CD4-positive, alpha-beta T cell (primary cell): ENCODE data around the gene PHACTR4. TPM values are rescaled to one million over a fixed set of nuclear protein-coding genes. Genes with fewer than 3 reads are reported as not detected.

Experiments used
- ATAC-seq: fragments of 200-7000 bp; cut with Tn5 transposase; one replicate; pipeline ENCODE4 v1.10.0; 2022; ENCODE audit warnings: mild to moderate bottlenecking; ENCODE audit not compliant: poor library complexity
- CTCF ChIA-PET: fragments of 350-600 bp; sonication (Branson Sonifier 250); formaldehyde crosslinking; loops from one replicate; lab custom pipeline; 2021; ENCODE audit warnings: antibody characterized with exemption, inconsistent platforms; lab: Charles Lee
- POLR2A ChIA-PET: fragments of 350-600 bp; sonication (Branson Sonifier 250); formaldehyde crosslinking; loops from one replicate; lab custom pipeline; 2021; ENCODE audit warnings: antibody characterized with exemption, inconsistent platforms; lab: Charles Lee
- DNase-seq, 14 experiments: peaks; one replicate each; pipeline ENCODE4 v3.0.0-alpha.2; 2013 to 2020; ENCODE audit warnings: mixed read lengths in 2 of 14
- H3K27ac ChIP-seq, 2 donors: one replicate each; pipeline versions ENCODE4 v1.5.1 to v1.7.0; 2013; ENCODE audit warnings: low read length in 2 of 2, low read depth in 1 of 2, mild to moderate bottlenecking in 1 of 2
- H3K27me3 ChIP-seq, 2 experiments: 1 replicate in 1 of 2; 2 replicates in 1 of 2; pipeline versions ENCODE4 v1.6.1 to v1.7.0; 2013; ENCODE audit warnings: low read length in 2 of 2, control low read depth in 1 of 2, mild to moderate bottlenecking in 1 of 2, moderate library complexity in 1 of 2; ENCODE audit not compliant: insufficient read depth in 2 of 2, control insufficient read depth in 1 of 2
- H3K36me3 ChIP-seq: one replicate; pipeline ENCODE4 v1.6.1; 2013; ENCODE audit warnings: low read length, control low read depth; ENCODE audit not compliant: insufficient read depth
- H3K4me1 ChIP-seq: one replicate; pipeline ENCODE4 v1.6.1; 2013; ENCODE audit warnings: low read length, control low read depth; ENCODE audit not compliant: insufficient read depth
- H3K4me3 ChIP-seq: one replicate; pipeline ENCODE4 v1.5.1; 2013; ENCODE audit warnings: mild to moderate bottlenecking, low read length, moderate library complexity
- H3K9me3 ChIP-seq, 2 experiments: 1 replicate in 1 of 2; 2 replicates in 1 of 2; pipeline versions ENCODE4 v1.6.1 to v1.7.0; 2013; ENCODE audit warnings: low read length in 2 of 2, mild to moderate bottlenecking in 2 of 2, control low read depth in 1 of 2, moderate library complexity in 1 of 2; ENCODE audit not compliant: control insufficient read depth in 1 of 2, insufficient read depth in 1 of 2
- H3K27ac Mint-ChIP-seq: one replicate; pipeline ENCODE4 v1.8.0; 2020; ENCODE audit warnings: mixed read lengths
- H3K27me3 Mint-ChIP-seq: one replicate; pipeline ENCODE4 v1.8.0; 2021; ENCODE audit warnings: mixed read lengths
- H3K36me3 Mint-ChIP-seq: one replicate; pipeline ENCODE4 v1.8.0; 2021; ENCODE audit warnings: low read depth, mixed read lengths
- H3K4me1 Mint-ChIP-seq: one replicate; pipeline ENCODE4 v1.8.0; 2021; ENCODE audit warnings: low read depth, mixed read lengths
- H3K4me3 Mint-ChIP-seq: one replicate; pipeline ENCODE4 v1.8.0; 2020; ENCODE audit warnings: mild to moderate bottlenecking, mixed read lengths
- H3K9me3 Mint-ChIP-seq: one replicate; pipeline ENCODE4 v1.8.0; 2020; ENCODE audit warnings: mixed read lengths
- intact Hi-C, 2 experiments: fragments of 100-400 bp; cut with DNase I in 1 of 2; cut with micrococcal nuclease in 1 of 2; formaldehyde crosslinking; loops; one replicate each; pipeline versions ENCODE4 v1.15.1 to v1.9.0; 2023 to 2025; cut with DNase I, micrococcal nuclease
- polyA plus RNA-seq, 2 donors: library from polyadenylated mRNA; unstranded; fragments of 120-200 nt; gene quantifications; one replicate each; pipeline ENCODE4 v1.2.1, GENCODE V29; 2013
- total RNA-seq, 174 experiments: library from RNA in 2 of 174; stranded (reverse) in 2 of 174; gene quantifications; one replicate each; pipeline ENCODE4 v1.2.3 and lab custom pipeline; 2021 to 2026
- TF ChIP-seq, protein P1 (sequence below): fragments of 200-600 bp; IDR thresholded peaks from one replicate; pipeline ENCODE4 v1.8.0; 2022; ENCODE audit warnings: antibody characterized with exemption, mild to moderate bottlenecking

PHACTR4 gene
- total RNA-seq (10 to 100 TPM; 26.0 to 26.3 TPM), total RNA-seq (lab: John Stamatoyannopoulos, UW) (10.7 to 118 (median 25.4) reads per million in 172 experiments)
- 19.9 TPM for polyA plus RNA-seq (2013, experiment 1 of 2)
- 23.3 TPM for polyA plus RNA-seq (2013, experiment 2 of 2)

DNA sequence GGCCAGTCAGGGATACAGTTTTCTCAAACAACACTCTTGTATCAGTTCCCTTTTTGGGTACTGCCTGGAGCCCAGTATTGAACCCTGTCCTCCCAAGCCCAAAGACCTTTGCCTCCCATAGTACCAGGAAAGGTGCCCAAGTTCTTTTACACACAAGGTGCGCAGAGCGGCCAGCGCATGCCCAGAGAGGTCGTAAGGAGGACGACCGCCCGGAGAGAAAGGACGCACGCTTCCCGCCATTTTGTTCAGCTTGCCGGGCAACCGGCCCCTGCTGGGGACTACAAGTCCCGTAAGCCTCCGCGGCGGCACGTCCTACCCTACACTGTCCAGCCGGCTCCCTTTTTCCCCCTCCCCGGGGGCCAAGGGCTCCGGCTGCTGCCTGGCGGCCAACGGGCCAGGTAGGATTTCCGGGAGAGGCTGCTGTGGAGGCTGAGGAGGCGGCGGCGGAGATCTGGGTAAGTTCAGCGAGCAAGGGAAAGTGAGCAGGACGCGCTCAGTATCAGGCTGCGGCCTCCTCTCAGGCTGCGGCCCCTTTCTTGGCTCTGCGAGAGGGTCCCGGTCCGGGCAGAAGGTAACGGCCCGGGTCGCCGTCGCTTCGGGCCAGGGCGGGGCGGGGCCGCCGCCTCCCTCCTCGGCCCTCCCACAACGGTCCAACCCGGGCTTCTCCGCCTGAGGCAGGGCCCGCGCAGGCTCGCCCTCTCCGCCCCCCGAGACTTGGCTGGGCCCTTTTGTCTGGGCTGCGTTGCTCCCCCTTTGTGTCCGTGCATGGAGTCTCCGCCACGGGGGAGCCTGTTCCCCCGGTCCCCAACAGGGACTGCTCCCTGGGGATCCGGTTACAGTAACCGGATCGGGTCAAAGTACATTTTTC is at the start of gene PHACTR4:
Gene PHACTR4, plus strand, starts transcription at position 370 of the 868 bp plus-strand sequence. CDS start 37,708 bp downstream, outside the sequence.
- H3K4me1 ChIP-seq = peaks cover 25% of the 10 kb centered on the region
- TF ChIP-seq, protein P1, sequence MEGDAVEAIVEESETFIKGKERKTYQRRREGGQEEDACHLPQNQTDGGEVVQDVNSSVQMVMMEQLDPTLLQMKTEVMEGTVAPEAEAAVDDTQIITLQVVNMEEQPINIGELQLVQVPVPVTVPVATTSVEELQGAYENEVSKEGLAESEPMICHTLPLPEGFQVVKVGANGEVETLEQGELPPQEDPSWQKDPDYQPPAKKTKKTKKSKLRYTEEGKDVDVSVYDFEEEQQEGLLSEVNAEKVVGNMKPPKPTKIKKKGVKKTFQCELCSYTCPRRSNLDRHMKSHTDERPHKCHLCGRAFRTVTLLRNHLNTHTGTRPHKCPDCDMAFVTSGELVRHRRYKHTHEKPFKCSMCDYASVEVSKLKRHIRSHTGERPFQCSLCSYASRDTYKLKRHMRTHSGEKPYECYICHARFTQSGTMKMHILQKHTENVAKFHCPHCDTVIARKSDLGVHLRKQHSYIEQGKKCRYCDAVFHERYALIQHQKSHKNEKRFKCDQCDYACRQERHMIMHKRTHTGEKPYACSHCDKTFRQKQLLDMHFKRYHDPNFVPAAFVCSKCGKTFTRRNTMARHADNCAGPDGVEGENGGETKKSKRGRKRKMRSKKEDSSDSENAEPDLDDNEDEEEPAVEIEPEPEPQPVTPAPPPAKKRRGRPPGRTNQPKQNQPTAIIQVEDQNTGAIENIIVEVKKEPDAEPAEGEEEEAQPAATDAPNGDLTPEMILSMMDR = no peak
- H3K27ac Mint-ChIP-seq = peak within 1 kb of the TSS; percentile 84
- H3K36me3 Mint-ChIP-seq = peaks cover 26% of the 10 kb centered on the region
- peak within 1 kb of the TSS; percentile 94 for H3K4me3 Mint-ChIP-seq
- ATAC-seq = peak; percentile 88
- peak within 1 kb of the TSS; percentile 97 for H3K4me3 ChIP-seq
- H3K9me3 ChIP-seq = no peaks in the 10 kb centered on the region
- DNase-seq = peak; percentile 53 to 90 (median 68)
- H3K9me3 Mint-ChIP-seq = no peaks in the 10 kb centered on the region
- intact Hi-C loops = loop anchor here in 1 of 2 experiments (2.0 to 5.0 kb wide), 3 partner anchors 39 to 133 kb away; no protein-coding TSS in a partner anchor
- no peaks in the 10 kb centered on the region for H3K36me3 ChIP-seq
- ChIA-PET CTCF (interaction anchor here (0.5 to 3.5 kb wide), 4 partner anchors 10 to 405 kb away, joined by 3 to 16 read pairs (median 9); no protein-coding TSS in a partner anchor), POLR2A (interaction anchor here (0.5 to 3.8 kb wide), 6 partner anchors 8 to 273 kb away, joined by 3 to 24 read pairs (median 4); partner anchors contain the start of genes MED18, RCC1 and TAF12)
- H3K27ac ChIP-seq = peak within 1 kb of the TSS; percentile 69 to 81
- no peaks in the 10 kb centered on the region for H3K27me3 ChIP-seq
- H3K4me1 Mint-ChIP-seq = peaks cover 35% of the 10 kb centered on the region
- H3K27me3 Mint-ChIP-seq = no peaks in the 10 kb centered on the region

GRCh38 chr1:28322194-28322593 is 47.3 kb upstream of the PHACTR4 start:
- intact Hi-C loops = no loop called here
- Mint-ChIP-seq H3K4me3 (no peak overlapping the region), H3K4me1 (no peaks in the 10 kb centered on the region), H3K27ac (no peak overlapping the region), H3K36me3 (no peaks in the 10 kb centered on the region), H3K9me3 (no peaks in the 10 kb centered on the region), H3K27me3 (peaks cover 5% of the 10 kb centered on the region)
- DNase-seq (no peak), ATAC-seq (no peak)
- no peaks in the 10 kb centered on the region for H3K4me1 ChIP-seq
- H3K9me3 ChIP-seq = no peaks in the 10 kb centered on the region
- TF ChIP-seq, protein P1 = no peak
- H3K4me3 ChIP-seq = no peak overlapping the region
- no peak overlapping the region for H3K27ac ChIP-seq
- CTCF ChIA-PET = no interaction called here
- POLR2A ChIA-PET = interaction anchor here (1.1 kb wide), 1 partner anchor 74 kb away, joined by 4 read pairs; no protein-coding TSS in a partner anchor
- H3K36me3 ChIP-seq = no peaks in the 10 kb centered on the region
- H3K27me3 ChIP-seq = no peaks in the 10 kb centered on the region

DNA sequence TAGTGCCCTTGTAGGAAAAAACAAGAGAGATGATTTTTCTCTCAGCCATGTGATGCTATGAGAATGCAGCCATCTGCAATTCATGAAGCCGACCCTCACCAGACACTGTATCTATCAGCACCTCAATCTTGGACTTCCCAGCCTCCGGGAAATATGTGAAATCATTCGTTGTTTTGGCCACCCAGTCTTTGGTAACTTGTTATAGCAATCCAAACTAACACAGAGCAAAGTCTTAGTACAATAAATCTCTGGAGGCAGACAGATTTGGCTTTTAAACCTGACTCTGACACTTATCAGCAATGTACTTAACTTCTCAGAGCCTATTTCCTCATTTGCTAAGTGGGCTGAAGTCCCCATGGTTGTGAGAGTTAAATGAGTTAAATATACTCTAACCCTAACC is 45.8 kb upstream of the PHACTR4 start:
- no peaks in the 10 kb centered on the region for H3K9me3 Mint-ChIP-seq
- CTCF ChIA-PET = no interaction called here
- Histone ChIP-seq H3K9me3 (no peaks in the 10 kb centered on the region), H3K4me1 (peaks cover 10% of the 10 kb centered on the region), H3K36me3 (no peaks in the 10 kb centered on the region), H3K4me3 (no peak overlapping the region), H3K27me3 (no peaks in the 10 kb centered on the region), H3K27ac (no peak overlapping the region)
- H3K36me3 Mint-ChIP-seq = peaks cover 5% of the 10 kb centered on the region
- intact Hi-C loops = no loop called here
- ATAC-seq (no peak), DNase-seq (no peak)
- TF ChIP-seq, protein P1 = no peak
- POLR2A ChIA-PET = no interaction called here
- no peak overlapping the region for H3K4me3 Mint-ChIP-seq
- no peak overlapping the region for H3K27ac Mint-ChIP-seq
- H3K4me1 Mint-ChIP-seq = peaks cover 7% of the 10 kb centered on the region
- H3K27me3 Mint-ChIP-seq = peaks cover 5% of the 10 kb centered on the region
